Measurements from ENCODE around the gene TMEM30A.

The TMEM30A gene

DNA sequence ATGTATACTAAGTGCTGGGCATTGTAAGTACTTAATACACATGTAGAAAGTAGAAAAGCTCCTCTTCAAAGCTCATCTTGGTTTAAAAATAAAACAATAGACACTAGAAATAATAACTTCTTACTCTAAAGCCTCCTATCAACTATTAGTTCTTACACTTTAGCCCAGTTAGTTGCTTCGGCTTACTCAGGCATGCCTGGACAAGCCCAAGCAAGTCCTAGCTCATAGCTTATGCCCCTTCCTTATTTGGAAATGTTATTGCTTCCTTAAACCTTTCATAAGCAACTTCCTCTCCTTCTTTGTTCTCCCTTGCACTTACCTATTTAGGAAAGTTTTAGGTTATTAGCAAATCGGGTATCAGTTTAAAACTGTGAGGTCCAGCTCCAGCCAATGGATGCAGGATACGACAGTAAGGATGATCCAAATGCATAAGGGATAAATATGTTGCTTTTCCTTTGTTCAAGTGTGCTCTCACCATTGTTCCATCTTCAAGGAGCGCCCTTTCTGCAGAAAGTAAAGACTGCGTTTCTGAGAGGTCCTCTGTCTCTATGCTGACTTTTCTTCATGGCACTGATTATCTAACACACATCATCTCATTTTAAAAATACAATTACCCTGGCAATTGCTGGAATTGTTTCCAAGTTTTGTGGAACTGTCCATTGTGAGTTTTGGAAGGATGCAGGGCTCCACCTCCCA, 12.3 kb downstream of the TMEM30A start:
- Histone ChIP-seq H3K9me3 (ENCODE audit: control insufficient read depth, low read length) (no peaks in the 10 kb centered on the region), H3K9ac (ENCODE audit: low read length) (no peak overlapping the region), H3K4me3 (ENCODE audit: low read length) (no peak overlapping the region), H3K27me3 (ENCODE audit: control insufficient read depth, insufficient read depth, low read length) (no peaks in the 10 kb centered on the region), H3K36me3 (ENCODE audit: control insufficient read depth, insufficient read depth, low read length) (no peaks in the 10 kb centered on the region), H3K4me1 (ENCODE audit: control insufficient read depth, insufficient read depth, low read length) (peaks cover 15% of the 10 kb centered on the region)

DNA sequence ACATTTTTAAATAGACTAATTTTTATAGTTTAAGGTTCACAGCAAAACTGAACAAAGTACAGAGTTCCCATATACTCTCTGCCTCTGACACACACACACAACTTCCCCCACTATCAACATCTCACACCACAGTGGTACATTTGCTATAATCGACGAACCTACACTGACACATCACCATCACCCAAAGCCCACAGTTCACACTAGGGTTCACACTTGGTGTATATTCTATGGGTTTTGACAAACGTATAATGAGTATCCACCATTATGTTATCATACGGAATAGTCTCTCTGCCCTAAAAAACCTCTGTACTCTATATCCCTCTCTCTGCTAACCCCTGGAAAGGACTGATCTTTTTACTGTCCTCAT, 15.6 kb downstream of the TMEM30A start:
- Histone ChIP-seq H3K9ac (ENCODE audit: low read length) (no peak overlapping the region), H3K36me3 (ENCODE audit: control insufficient read depth, insufficient read depth, low read length) (no peaks in the 10 kb centered on the region), H3K4me3 (ENCODE audit: low read length) (no peak overlapping the region), H3K4me1 (ENCODE audit: control insufficient read depth, insufficient read depth, low read length) (peaks cover 14% of the 10 kb centered on the region), H3K27me3 (ENCODE audit: control insufficient read depth, insufficient read depth, low read length) (no peaks in the 10 kb centered on the region), H3K9me3 (ENCODE audit: control insufficient read depth, low read length) (no peaks in the 10 kb centered on the region)

DNA sequence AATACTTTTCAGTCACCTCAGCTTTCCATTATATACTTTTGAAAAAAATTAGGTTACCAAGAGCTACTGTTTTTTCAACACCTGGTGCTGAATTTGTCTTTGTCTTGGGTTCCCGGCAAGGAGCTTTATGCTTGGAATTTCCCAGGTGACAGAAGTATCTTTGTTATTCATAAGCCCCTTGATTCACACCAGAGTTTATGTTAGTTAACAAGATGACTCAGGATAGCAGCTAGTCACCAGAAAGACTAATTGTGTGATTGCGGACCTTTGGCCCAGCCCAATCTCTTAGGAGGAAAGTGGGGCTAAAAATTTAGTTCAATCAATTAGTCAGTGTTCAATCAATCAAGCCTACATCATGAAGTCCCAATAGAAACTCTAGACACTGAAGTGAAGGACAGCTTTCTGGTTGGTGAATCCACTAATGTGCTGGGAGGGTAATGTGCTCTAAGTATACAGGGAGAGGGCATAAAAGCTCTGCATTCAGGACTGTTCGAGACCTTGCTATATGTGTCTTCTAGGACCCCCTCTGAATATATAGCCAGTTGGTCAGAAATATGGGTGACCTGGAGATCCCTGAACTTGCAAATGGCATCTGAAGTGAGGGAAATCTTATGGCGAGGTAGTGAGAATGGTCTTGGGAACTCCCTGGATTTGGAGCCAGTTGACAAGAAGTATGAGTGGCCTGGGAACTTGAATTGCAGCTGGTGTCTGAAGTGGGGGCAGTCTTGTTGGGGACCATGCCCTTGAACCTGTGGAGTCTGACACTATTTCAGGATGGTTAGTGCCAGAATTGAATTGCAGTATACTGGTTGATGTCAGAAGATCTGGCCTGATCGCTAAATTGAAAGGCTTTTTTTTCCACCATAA, 16.2 kb downstream of the TMEM30A start:
- no peaks in the 10 kb centered on the region for H3K27me3 ChIP-seq (ENCODE audit: control insufficient read depth, insufficient read depth, low read length)
- no peak overlapping the region for H3K9ac ChIP-seq (ENCODE audit: low read length)
- H3K36me3 ChIP-seq (ENCODE audit: control insufficient read depth, insufficient read depth, low read length), result no peaks in the 10 kb centered on the region
- no peaks in the 10 kb centered on the region for H3K9me3 ChIP-seq (ENCODE audit: control insufficient read depth, low read length)
- no peak overlapping the region for H3K4me3 ChIP-seq (ENCODE audit: low read length)
- H3K4me1 ChIP-seq (ENCODE audit: control insufficient read depth, insufficient read depth, low read length), result peaks cover 14% of the 10 kb centered on the region

DNA sequence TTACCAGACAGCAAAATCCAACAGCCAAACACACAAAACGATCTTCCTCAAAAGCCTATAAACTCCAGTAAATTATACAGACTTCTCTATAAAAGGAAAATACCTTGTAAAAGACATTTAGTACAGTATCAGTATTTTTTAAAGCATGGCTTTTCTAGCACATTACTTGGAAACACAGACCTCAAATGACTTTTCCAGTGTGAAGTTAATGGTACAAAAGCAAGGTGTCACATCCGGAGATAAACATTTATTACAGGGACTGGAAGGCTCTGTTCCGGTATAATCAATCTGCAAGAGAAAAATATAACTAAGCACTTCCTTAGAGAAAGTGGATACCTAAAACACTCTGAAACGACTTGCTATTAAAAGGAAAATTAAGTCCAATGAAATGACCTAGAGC, 17.1 kb downstream of the TMEM30A start:
- H3K4me1 ChIP-seq (ENCODE audit: control insufficient read depth, insufficient read depth, low read length), result peaks cover 8% of the 10 kb centered on the region
- H3K9ac ChIP-seq (ENCODE audit: low read length), result no peak overlapping the region
- no peaks in the 10 kb centered on the region for H3K27me3 ChIP-seq (ENCODE audit: control insufficient read depth, insufficient read depth, low read length)
- no peaks in the 10 kb centered on the region for H3K36me3 ChIP-seq (ENCODE audit: control insufficient read depth, insufficient read depth, low read length)
- no peak overlapping the region for H3K4me3 ChIP-seq (ENCODE audit: low read length)
- H3K9me3 ChIP-seq (ENCODE audit: control insufficient read depth, low read length), result no peaks in the 10 kb centered on the region

DNA sequence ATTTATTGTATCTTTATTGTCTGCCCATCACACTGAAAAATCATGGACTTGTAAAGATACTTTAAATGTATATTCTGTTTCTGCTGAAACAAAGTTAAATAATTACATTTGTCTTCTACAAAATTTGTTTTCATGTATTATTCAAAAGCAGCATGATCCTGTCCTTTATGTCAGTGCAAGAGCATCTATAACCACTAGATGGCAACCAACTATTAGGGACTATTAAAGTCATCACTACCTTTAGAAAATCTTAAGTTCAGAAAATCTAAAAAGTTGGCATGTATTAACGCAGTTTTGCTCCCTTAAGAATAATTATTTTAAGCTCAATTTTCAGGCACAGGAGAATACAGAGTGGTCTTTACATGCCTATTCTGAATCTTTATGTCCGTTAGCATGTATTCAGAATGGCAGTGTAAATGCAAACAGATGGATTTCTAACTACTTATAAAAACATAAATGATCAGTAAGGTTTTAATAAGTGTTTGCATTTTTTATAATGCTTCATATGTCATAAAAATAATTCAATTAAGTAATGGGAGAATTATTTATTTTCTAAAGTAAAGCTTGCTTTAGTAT, 17.8 kb downstream of the TMEM30A start:
- H3K9me3 ChIP-seq (ENCODE audit: control insufficient read depth, low read length), result no peaks in the 10 kb centered on the region
- no peak overlapping the region for H3K4me3 ChIP-seq (ENCODE audit: low read length)
- no peaks in the 10 kb centered on the region for H3K27me3 ChIP-seq (ENCODE audit: control insufficient read depth, insufficient read depth, low read length)
- no peak overlapping the region for H3K9ac ChIP-seq (ENCODE audit: low read length)
- H3K4me1 ChIP-seq (ENCODE audit: control insufficient read depth, insufficient read depth, low read length), result peaks cover 7% of the 10 kb centered on the region
- H3K36me3 ChIP-seq (ENCODE audit: control insufficient read depth, insufficient read depth, low read length), result no peaks in the 10 kb centered on the region

DNA sequence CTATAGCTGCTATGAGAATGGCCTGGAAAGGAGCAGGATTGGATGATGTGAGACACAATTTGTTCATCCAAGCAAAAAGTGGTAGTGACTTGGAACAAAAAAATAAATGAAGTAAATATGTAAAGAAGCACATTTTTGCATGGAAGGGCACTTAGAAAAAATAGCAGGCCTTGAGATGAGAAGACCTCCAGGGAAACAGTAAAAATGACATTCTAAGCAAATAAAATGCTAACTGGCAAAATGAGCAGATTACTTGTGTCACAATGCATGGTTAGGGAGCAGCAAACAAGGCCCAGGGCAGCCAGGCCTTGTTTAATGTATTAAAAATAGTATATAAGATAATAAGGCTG, 21.2 kb downstream of the TMEM30A start:
- no peaks in the 10 kb centered on the region for H3K27me3 ChIP-seq (ENCODE audit: control insufficient read depth, insufficient read depth, low read length)
- no peak overlapping the region for H3K4me3 ChIP-seq (ENCODE audit: low read length)
- peaks cover 4% of the 10 kb centered on the region for H3K4me1 ChIP-seq (ENCODE audit: control insufficient read depth, insufficient read depth, low read length)
- H3K36me3 ChIP-seq (ENCODE audit: control insufficient read depth, insufficient read depth, low read length), result peaks cover 5% of the 10 kb centered on the region
- no peaks in the 10 kb centered on the region for H3K9me3 ChIP-seq (ENCODE audit: control insufficient read depth, low read length)
- H3K9ac ChIP-seq (ENCODE audit: low read length), result no peak overlapping the region

DNA sequence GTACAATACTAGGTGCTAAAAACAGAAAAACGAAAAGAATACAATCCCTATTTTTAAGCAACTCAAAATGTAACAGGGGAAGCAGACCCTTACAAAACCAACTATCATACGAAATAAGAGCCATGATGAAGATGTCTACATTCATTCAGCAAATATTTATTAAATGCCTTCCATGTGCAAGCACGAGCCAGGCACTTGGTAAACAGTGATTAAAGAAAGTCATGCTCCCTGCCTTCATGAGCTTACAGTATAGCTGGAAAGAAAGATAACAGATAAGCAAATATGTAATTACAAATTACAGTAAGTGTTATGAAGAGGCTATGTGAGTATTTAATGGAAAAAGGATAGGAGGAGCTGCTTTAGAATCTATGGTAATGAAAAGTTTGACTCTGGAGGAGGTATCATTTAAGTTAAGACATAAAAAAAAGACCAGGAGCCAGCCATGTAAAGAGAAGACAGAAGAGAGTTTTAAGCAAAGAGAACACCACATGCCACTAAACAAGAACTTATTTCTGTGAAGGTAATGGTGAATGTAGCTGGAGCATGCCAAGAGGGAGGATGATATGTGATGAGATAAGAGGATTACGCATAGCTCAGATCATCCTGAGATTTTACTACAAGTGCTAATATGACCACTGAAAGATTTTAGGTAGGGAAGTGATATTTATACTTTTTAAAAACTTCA, 21.7 kb downstream of the TMEM30A start:
- no peaks in the 10 kb centered on the region for H3K4me1 ChIP-seq (ENCODE audit: control insufficient read depth, insufficient read depth, low read length)
- H3K9me3 ChIP-seq (ENCODE audit: control insufficient read depth, low read length), result no peaks in the 10 kb centered on the region
- H3K4me3 ChIP-seq (ENCODE audit: low read length), result no peak overlapping the region
- H3K9ac ChIP-seq (ENCODE audit: low read length), result no peak overlapping the region
- H3K36me3 ChIP-seq (ENCODE audit: control insufficient read depth, insufficient read depth, low read length), result peaks cover 5% of the 10 kb centered on the region
- no peaks in the 10 kb centered on the region for H3K27me3 ChIP-seq (ENCODE audit: control insufficient read depth, insufficient read depth, low read length)

DNA sequence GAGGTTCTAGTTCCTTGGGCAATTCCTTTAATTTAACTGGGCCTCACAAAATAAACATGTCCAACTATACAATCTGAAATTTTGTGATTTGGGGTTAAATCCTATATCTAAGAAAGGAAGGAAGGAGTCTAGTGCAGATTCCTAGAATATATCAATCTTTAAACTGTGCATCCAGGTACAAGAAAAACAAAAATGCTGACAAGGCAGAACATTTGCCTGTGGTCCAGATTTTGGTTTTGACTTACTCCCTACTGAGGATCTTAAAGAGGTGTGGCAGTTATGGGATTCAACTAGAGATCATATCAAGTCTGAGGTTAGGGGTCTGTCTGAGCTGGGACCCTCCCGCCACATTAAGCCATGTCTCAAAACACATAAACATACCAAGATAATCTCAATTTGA, 23.3 kb downstream of the TMEM30A start:
- Histone ChIP-seq H3K4me3 (ENCODE audit: low read length) (no peak overlapping the region), H3K9ac (ENCODE audit: low read length) (no peak overlapping the region), H3K36me3 (ENCODE audit: control insufficient read depth, insufficient read depth, low read length) (peaks cover 5% of the 10 kb centered on the region), H3K27me3 (ENCODE audit: control insufficient read depth, insufficient read depth, low read length) (no peaks in the 10 kb centered on the region), H3K9me3 (ENCODE audit: control insufficient read depth, low read length) (no peaks in the 10 kb centered on the region), H3K4me1 (ENCODE audit: control insufficient read depth, insufficient read depth, low read length) (no peaks in the 10 kb centered on the region)

DNA sequence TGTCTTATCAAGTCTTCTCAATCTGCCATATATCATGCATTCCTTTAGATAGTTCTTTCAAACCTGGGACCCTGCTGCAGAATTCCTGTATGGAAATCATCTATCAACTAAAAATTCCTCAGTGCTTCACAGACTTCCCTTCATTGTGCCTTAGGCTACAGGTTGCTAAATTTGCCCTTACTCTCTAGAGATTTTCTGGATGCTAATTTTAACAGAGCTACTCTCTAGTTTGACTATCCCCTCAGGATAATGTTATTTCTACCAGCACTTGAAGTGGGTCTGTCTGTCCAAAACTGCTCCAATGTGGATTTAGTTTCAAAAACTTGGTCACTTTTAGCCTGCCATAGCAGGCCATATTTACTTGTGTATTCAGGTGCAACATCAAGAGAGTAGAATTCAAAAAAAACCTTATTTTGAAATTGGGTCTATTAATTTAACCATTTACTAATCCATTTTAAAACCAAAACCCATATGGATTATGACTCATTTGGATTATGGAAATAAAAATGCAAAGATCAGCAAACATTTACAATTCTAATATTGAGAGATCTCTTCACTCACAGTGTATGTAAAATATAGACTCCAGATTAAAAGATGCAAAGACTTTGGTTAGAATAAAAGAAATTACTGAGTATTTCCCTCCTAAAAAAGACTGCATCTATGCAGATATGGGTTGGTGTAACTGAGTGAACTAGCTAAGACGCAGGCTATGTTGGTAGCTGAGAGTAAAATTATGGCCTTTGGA, 27.1 kb downstream of the TMEM30A start:
- no peaks in the 10 kb centered on the region for H3K9me3 ChIP-seq (ENCODE audit: control insufficient read depth, low read length)
- no peaks in the 10 kb centered on the region for H3K27me3 ChIP-seq (ENCODE audit: control insufficient read depth, insufficient read depth, low read length)
- H3K9ac ChIP-seq (ENCODE audit: low read length), result no peak overlapping the region
- peaks cover 5% of the 10 kb centered on the region for H3K36me3 ChIP-seq (ENCODE audit: control insufficient read depth, insufficient read depth, low read length)
- H3K4me3 ChIP-seq (ENCODE audit: low read length), result no peak overlapping the region
- H3K4me1 ChIP-seq (ENCODE audit: control insufficient read depth, insufficient read depth, low read length), result no peaks in the 10 kb centered on the region

DNA sequence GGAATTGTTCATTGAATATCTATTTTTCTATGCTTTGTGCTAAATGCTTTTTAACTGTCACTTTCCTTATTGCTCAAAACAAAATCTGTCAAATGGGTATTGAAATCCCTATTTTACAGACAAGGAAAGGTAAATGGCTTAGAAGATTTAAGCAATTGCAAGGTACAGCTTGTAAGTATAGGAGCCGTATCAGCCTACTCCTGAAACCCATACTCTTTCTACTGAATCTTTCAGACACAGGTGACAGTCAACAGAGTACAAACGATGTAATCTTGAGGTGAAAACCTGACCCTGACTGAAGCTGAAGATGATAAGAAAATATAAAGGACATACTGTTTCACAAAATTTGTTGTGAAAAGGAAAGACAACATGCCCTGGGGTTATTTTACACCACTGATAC, 34.0 kb downstream of the TMEM30A start:
- Histone ChIP-seq H3K36me3 (ENCODE audit: control insufficient read depth, insufficient read depth, low read length) (no peaks in the 10 kb centered on the region), H3K4me1 (ENCODE audit: control insufficient read depth, insufficient read depth, low read length) (no peaks in the 10 kb centered on the region), H3K9me3 (ENCODE audit: control insufficient read depth, low read length) (no peaks in the 10 kb centered on the region), H3K4me3 (ENCODE audit: low read length) (no peak overlapping the region), H3K27me3 (ENCODE audit: control insufficient read depth, insufficient read depth, low read length) (no peaks in the 10 kb centered on the region), H3K9ac (ENCODE audit: low read length) (no peak overlapping the region)

DNA sequence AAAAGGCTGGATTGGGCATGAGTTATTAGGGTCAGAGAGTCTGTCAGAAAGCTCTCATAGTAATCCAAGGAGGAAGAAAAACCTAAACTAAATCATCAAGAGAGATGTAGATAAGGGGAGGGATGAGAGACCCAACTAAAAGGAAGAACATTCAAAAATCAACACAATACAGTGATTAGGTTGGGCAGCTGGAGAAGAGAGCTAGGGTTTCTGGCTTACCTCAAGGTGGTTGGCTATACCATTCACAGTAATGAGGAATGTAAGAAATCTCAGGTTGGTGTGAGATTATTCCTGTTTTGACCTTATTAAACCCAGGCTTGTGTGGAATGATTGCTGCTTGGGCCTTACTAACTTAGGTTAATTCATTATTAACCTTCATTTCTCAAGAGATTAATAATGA, 34.8 kb downstream of the TMEM30A start:
- Histone ChIP-seq H3K36me3 (ENCODE audit: control insufficient read depth, insufficient read depth, low read length) (no peaks in the 10 kb centered on the region), H3K4me1 (ENCODE audit: control insufficient read depth, insufficient read depth, low read length) (no peaks in the 10 kb centered on the region), H3K9ac (ENCODE audit: low read length) (no peak overlapping the region), H3K9me3 (ENCODE audit: control insufficient read depth, low read length) (no peaks in the 10 kb centered on the region), H3K4me3 (ENCODE audit: low read length) (no peak overlapping the region), H3K27me3 (ENCODE audit: control insufficient read depth, insufficient read depth, low read length) (no peaks in the 10 kb centered on the region)

All from mucosa of stomach (tissue), 1 donor.